Lower lobe of right lung (tissue), 2 donors: ENCODE data around the gene TUFM. TPM values are rescaled to one million over a fixed set of nuclear protein-coding genes. Genes with fewer than 3 reads are reported as not detected.

Source experiments
- ATAC-seq, 2 donors: fragments of 200-7000 bp; cut with Tn5 transposase; one replicate each; pipeline ENCODE4 v1.9.1; 2020 to 2022; ENCODE audit warnings: mild to moderate bottlenecking in 2 of 2, moderate library complexity in 2 of 2
- DNase-seq: peaks from one replicate; pipeline ENCODE4 v3.0.0-alpha.2; 2020
- H3K27ac ChIP-seq: fragments of 200-600 bp; one replicate; pipeline ENCODE4 v1.8.0; 2022
- H3K27me3 ChIP-seq: fragments of 200-600 bp; one replicate; pipeline ENCODE4 v1.8.0; 2022; ENCODE audit warnings: low read depth
- H3K36me3 ChIP-seq: fragments of 200-600 bp; one replicate; pipeline ENCODE4 v1.8.0; 2022; ENCODE audit warnings: mild to moderate bottlenecking
- H3K4me1 ChIP-seq: fragments of 200-600 bp; one replicate; pipeline ENCODE4 v1.8.0; 2022
- H3K4me3 ChIP-seq: fragments of 200-600 bp; one replicate; pipeline ENCODE4 v1.8.0; 2022; ENCODE audit warnings: mild to moderate bottlenecking
- H3K9me3 ChIP-seq: fragments of 200-600 bp; one replicate; pipeline ENCODE4 v1.8.0; 2022
- intact Hi-C: fragments of 100-400 bp; cut with DNase I; formaldehyde crosslinking; loops from one replicate; pipeline ENCODE4 v1.11.0; 2022
- total RNA-seq: library from RNA; stranded (reverse); fragmentation: NEBNext Ultra II Directional; extraction: Animal tissue kit (Norgen Biotek cat#: 25700); gene quantifications from one replicate; pipeline ENCODE4 v1.2.1, GENCODE V29; 2021
- TF ChIP-seq, protein P1 (sequence below): fragments of 200-600 bp; IDR thresholded peaks from one replicate; pipeline ENCODE4 v1.8.0; 2022; ENCODE audit warnings: antibody characterized with exemption, mild to moderate bottlenecking
- donor health status: DM: no; HTN: yes; CAD: no; lungs with severe emphysema.

TUFM gene
- total RNA-seq, 1 donor from 2014 or later, result 112 TPM

DNA sequence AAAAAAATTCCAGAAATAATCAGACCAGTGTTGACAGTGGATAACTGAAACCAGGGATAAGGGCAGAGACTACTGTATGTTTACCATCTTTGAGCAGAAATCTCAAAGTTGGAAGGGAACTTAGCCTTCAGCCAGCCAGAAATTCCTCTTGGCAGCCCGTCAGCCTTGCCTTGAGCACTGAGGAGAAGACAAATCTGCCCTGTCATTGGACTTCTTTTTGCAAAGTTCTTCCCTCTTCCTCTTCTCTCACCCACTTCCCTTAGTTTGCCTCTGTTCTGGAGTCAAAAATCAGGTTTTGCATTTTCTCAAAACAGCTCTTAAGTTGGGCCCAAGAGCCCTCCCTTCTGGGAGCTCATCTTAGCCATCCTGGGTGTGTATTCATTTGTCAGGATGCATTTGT is 6.2 kb downstream of the TUFM start:
- intact Hi-C loops, result no loop called here
- Histone ChIP-seq H3K36me3 (peaks cover 78% of the 10 kb centered on the region), H3K4me1 (peaks cover 4% of the 10 kb centered on the region), H3K27ac (no peak overlapping the region), H3K27me3 (no peaks in the 10 kb centered on the region), H3K9me3 (no peaks in the 10 kb centered on the region), H3K4me3 (no peak overlapping the region)
- TF ChIP-seq, protein P1, sequence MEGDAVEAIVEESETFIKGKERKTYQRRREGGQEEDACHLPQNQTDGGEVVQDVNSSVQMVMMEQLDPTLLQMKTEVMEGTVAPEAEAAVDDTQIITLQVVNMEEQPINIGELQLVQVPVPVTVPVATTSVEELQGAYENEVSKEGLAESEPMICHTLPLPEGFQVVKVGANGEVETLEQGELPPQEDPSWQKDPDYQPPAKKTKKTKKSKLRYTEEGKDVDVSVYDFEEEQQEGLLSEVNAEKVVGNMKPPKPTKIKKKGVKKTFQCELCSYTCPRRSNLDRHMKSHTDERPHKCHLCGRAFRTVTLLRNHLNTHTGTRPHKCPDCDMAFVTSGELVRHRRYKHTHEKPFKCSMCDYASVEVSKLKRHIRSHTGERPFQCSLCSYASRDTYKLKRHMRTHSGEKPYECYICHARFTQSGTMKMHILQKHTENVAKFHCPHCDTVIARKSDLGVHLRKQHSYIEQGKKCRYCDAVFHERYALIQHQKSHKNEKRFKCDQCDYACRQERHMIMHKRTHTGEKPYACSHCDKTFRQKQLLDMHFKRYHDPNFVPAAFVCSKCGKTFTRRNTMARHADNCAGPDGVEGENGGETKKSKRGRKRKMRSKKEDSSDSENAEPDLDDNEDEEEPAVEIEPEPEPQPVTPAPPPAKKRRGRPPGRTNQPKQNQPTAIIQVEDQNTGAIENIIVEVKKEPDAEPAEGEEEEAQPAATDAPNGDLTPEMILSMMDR, result no peak
- ATAC-seq, result no peak
- DNase-seq, result no peak

DNA sequence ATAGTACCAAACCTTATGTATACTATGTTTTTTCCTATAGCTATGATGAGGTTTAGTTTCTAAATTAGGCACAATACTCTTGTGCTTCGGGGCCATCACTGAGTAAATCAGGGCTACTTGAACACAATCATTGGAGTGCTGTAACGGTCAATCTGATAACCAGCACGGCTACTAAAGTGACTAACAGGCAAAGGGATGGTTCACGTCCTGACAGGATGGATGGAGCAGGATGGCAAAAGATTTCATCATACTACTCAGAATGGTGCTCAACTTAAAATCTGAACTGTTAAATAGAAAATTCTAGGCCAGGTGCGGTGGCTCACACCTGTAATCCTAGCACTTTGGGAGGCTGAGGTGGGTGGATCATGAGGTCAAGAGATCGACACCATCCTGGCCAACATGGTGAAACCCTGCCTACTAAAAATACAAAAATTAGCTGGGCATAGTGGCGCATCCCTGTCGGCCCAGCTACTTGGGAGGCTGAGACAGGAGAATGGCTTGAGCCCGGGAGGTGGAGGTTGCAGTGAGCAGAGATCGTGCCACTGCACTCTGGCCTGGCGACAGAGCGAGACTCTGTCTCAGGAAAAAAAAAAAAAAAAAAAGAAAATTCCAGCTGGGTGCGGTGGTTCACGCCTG is 7.0 kb downstream of the TUFM start:
- H3K36me3 ChIP-seq, result peaks cover 78% of the 10 kb centered on the region
- TF ChIP-seq, protein P1, result no peak
- no peaks in the 10 kb centered on the region for H3K9me3 ChIP-seq
- no peak for ATAC-seq
- no peaks in the 10 kb centered on the region for H3K4me1 ChIP-seq
- intact Hi-C loops, result no loop called here
- no peak for DNase-seq
- H3K4me3 ChIP-seq, result no peak overlapping the region
- H3K27me3 ChIP-seq, result no peaks in the 10 kb centered on the region
- H3K27ac ChIP-seq, result no peak overlapping the region

DNA sequence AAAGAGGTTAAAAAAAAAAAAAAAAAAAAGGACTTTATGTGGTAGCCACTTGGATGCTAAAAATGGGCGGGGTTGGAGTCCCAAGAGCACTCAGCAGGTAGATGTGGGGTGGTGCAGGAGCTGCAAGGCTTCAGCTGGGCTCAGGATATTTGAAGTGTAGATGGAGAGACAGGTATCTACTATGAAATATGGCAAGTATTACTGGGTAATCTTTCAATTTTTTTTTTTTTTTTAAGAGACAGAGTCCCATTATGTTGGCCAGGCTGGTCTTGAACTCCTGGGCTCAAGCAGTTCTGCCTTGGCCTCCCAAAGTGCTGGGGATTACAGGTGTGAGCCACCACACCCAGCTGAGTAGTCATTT is 7.6 kb downstream of the TUFM start:
- TF ChIP-seq, protein P1, result no peak
- no peak for DNase-seq
- Histone ChIP-seq H3K4me3 (no peak overlapping the region), H3K27me3 (no peaks in the 10 kb centered on the region), H3K4me1 (no peaks in the 10 kb centered on the region), H3K36me3 (peaks cover 78% of the 10 kb centered on the region), H3K9me3 (no peaks in the 10 kb centered on the region), H3K27ac (no peak overlapping the region)
- no peak for ATAC-seq
- intact Hi-C loops, result no loop called here

DNA sequence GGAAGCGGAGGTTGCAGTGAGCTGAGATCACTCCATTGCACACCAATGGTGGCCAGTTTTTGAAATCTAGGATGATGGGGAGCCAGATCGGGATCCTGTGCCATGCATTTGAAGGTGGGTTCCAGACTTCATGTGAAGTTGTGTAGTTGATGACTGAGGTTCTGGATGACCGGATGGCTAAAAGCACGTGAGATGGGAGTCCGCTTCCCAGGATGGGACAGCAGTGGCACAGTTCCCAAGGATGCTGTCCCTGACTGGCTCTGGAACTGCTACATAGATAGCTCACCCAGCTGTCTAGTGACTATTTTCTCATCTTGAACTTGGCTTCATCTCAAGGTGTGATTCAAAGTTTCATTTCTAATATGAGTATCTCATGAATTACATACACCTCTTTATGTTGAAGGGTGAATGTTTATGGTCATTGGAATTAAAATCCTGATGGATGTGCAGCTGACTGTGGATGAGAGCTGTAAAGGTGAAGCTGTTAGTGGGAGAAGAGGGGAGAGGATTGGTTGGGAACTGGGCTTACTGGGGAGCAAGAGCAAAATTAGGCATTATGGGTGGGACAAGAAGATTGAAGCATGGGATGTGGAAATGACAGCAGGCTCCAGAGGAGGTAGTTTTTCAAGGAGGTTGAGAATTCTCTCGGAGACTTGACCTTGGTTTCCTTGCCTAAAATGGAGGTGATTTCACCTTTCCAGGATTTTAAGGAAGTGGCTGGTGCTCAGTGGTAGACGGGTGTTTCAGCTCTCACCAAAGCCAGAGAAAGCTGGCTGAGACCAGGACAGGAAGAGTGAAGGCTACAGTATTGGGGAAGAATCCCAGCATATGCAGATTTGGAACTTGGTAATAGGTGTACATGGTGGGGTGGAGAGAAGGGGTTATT is 8.2 kb downstream of the TUFM start:
- Histone ChIP-seq H3K4me3 (no peak overlapping the region), H3K4me1 (no peaks in the 10 kb centered on the region), H3K27me3 (no peaks in the 10 kb centered on the region), H3K36me3 (peaks cover 78% of the 10 kb centered on the region), H3K9me3 (no peaks in the 10 kb centered on the region), H3K27ac (no peak overlapping the region)
- ATAC-seq, result no peak
- no peak for DNase-seq
- intact Hi-C loops, result no loop called here
- TF ChIP-seq, protein P1, result no peak

DNA sequence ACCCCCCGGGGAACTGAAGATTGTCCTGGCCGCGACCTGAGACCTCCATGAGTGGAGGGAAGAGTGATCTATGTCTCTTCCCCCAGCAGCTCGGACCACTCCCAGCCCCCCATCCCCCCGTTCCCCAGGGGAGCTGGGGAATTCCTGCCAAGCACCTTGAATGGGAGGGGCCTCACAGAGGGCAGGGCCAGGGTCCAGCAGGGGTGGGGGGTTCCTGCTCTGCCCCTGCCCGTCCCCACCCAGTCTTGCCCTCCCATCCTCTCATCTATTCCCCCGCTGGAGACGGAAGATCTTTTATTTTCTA is 9.4 kb downstream of the TUFM start:
- Histone ChIP-seq H3K4me1 (no peaks in the 10 kb centered on the region), H3K27me3 (no peaks in the 10 kb centered on the region), H3K4me3 (no peak overlapping the region), H3K27ac (no peak overlapping the region), H3K9me3 (no peaks in the 10 kb centered on the region), H3K36me3 (peaks cover 78% of the 10 kb centered on the region)
- DNase-seq (no peak), ATAC-seq (no peak)
- intact Hi-C loops, result no loop called here
- TF ChIP-seq, protein P1, result no peak
